SJSA1 (cell line): ENCODE results near the gene ADAMTS14. TPM values are rescaled to one million over a fixed set of nuclear protein-coding genes. Genes with fewer than 3 reads are reported as not detected.

Source experiments
- total RNA-seq: library from RNA; depleted of rRNA; stranded (reverse); fragments of >200 nt; shearing (Covaris generic); gene quantifications from 2 replicates; pipeline ENCODE4 v1.2.3, GENCODE V29; 2014; rRNA removed

ADAMTS14 gene
- total RNA-seq, 1 experiment from 2014 or later, result 1.2 TPM

Other genes with a start within 250 kb of the ADAMTS14 start
- not detected in 2 replicates for gene NODAL, start 230.8 kb upstream of the ADAMTS14 start, total RNA-seq
- gene PALD1, start 193.7 kb upstream of the ADAMTS14 start, total RNA-seq, result not detected in 2 replicates
- gene PRF1, start 69.8 kb upstream of the ADAMTS14 start, total RNA-seq, result not detected in 2 replicates
- gene TBATA, start 112.9 kb downstream of the ADAMTS14 start, total RNA-seq, result not detected in 2 replicates
- gene SGPL1, start 143.4 kb downstream of the ADAMTS14 start, total RNA-seq, result 58.3 and 77.2 TPM in 2 replicates
- 13.5 and 32.8 TPM in 2 replicates for gene PCBD1, start 216.1 kb downstream of the ADAMTS14 start, total RNA-seq